Endothelial cell of umbilical vein (primary cell): ENCODE measurements around the gene SETD2. TPM values are rescaled to one million over a fixed set of nuclear protein-coding genes. Genes with fewer than 3 reads are reported as not detected.

ENCODE experiments used
- BruUV-seq: library from RNA; stranded (reverse); fragments of 400-500 nt; replicated peaks from 2 replicates; lab custom pipeline; 2021; lab: Mats Ljungman, UMichigan
- CTCF ChIA-PET: fragments of 300-600, 350-600 bp; sonication (Branson Sonifier 250); formaldehyde crosslinking; loops from one replicate; lab custom pipeline; 2021; ENCODE audit warnings: antibody characterized with exemption, inconsistent platforms; lab: Charles Lee
- POLR2A ChIA-PET: fragments of 300-600, 350-600 bp; sonication (Branson Sonifier 250); formaldehyde crosslinking; loops from one replicate; lab custom pipeline; 2021; ENCODE audit warnings: antibody characterized with exemption, inconsistent platforms; lab: Charles Lee
- DNase-seq: peaks from one replicate; pipeline ENCODE4 v3.0.0-alpha.2; 2011; ENCODE audit warnings: low read depth, low spot score
- FAIRE-seq: peaks from 2 replicates; lab custom pipeline; 2011; peaks lifted over from hg19 to GRCh38; lab: Jason Lieb, UNC
- H2AFZ ChIP-seq: 2 replicates; pipeline ENCODE4 v1.6.0; 2012; ENCODE audit warnings: low read depth, low read length, control low read depth, inconsistent platforms
- H3K27ac ChIP-seq: 2 replicates; pipeline ENCODE4 v1.5.1; 2011; ENCODE audit warnings: low read depth, mild to moderate bottlenecking, control low read depth, low read length, moderate library complexity; ENCODE audit not compliant: insufficient read depth
- H3K27me3 ChIP-seq, 2 experiments: 2 replicates each; pipeline versions ENCODE4 v1.6.0 to v1.6.1; 2011; ENCODE audit warnings: low read length in 2 of 2, mixed read lengths in 1 of 2; ENCODE audit not compliant: control insufficient read depth in 2 of 2, insufficient read depth in 2 of 2
- H3K36me3 ChIP-seq, 2 experiments: 2 replicates in 1 of 2; 3 replicates in 1 of 2; pipeline ENCODE4 v1.5.1; 2011; ENCODE audit warnings: low read length in 2 of 2, mild to moderate bottlenecking in 1 of 2, moderate library complexity in 1 of 2; ENCODE audit not compliant: control insufficient read depth in 2 of 2, insufficient read depth in 2 of 2; ENCODE audit errors: extremely low read depth in 1 of 2
- H3K4me1 ChIP-seq: 3 replicates; pipeline ENCODE4 v1.5.1; 2011; ENCODE audit warnings: mild to moderate bottlenecking, low read length; ENCODE audit not compliant: control insufficient read depth, insufficient read depth; ENCODE audit errors: extremely low read depth
- H3K4me2 ChIP-seq: 2 replicates; pipeline ENCODE4 v1.6.1; 2011; ENCODE audit warnings: low read length, control low read depth, mixed read lengths; ENCODE audit not compliant: insufficient read depth
- H3K4me3 ChIP-seq, 3 experiments: fragments of 200-600 bp in 1 of 3; sonication (generic), shearing (Covaris generic) in 1 of 3; replicated peaks in 1 of 3; 2 replicates each; pipeline ENCODE4 v1.5.1; 2011 to 2016; ENCODE audit warnings: control low read depth in 3 of 3, low read length in 3 of 3, mild to moderate bottlenecking in 2 of 3, inconsistent platforms in 1 of 3, low read depth in 1 of 3, moderate library complexity in 1 of 3; ENCODE audit not compliant: insufficient read depth in 1 of 3
- H3K79me2 ChIP-seq: 2 replicates; pipeline ENCODE4 v1.6.0; 2012; ENCODE audit warnings: low read length, inconsistent platforms; ENCODE audit not compliant: control insufficient read depth, insufficient read depth
- H3K9ac ChIP-seq: replicated peaks from 2 replicates; pipeline ENCODE3; 2011; ENCODE audit warnings: low read length, control low read depth; ENCODE audit not compliant: insufficient read depth; ENCODE audit errors: extremely low read depth
- H3K9me1 ChIP-seq: replicated peaks from 3 replicates; pipeline ENCODE4 v1.6.0; 2011; ENCODE audit warnings: mild to moderate bottlenecking, low read length; ENCODE audit not compliant: control insufficient read depth, insufficient read depth; ENCODE audit errors: extremely low read depth
- H3K9me3 ChIP-seq: replicated peaks from 2 replicates; pipeline ENCODE4 v1.5.1; 2012; ENCODE audit warnings: low read length, inconsistent platforms; ENCODE audit not compliant: control insufficient read depth, insufficient read depth
- H4K20me1 ChIP-seq: replicated peaks from 2 replicates; pipeline ENCODE3; 2011; ENCODE audit warnings: mild to moderate bottlenecking, low read length; ENCODE audit not compliant: control insufficient read depth, insufficient read depth; ENCODE audit errors: extremely low read depth
- CTCF ChIP-seq, 2 donors: IDR thresholded peaks; 1 replicate in 1 of 2; 2 replicates in 1 of 2; pipeline ENCODE4 v1.5.1; 2011; ENCODE audit warnings: low read length in 2 of 2, mild to moderate bottlenecking in 2 of 2, moderate library complexity in 2 of 2, control low read depth in 1 of 2, inconsistent platforms in 1 of 2, low read depth in 1 of 2; ENCODE audit not compliant: insufficient read depth in 1 of 2; ENCODE audit errors: extremely low read depth in 1 of 2
- EZH2 ChIP-seq: IDR thresholded peaks from 2 replicates; pipeline ENCODE4 v1.6.1; 2012; ENCODE audit warnings: borderline replicate concordance, low read depth, mild to moderate bottlenecking, moderate library complexity, low read length, inconsistent platforms; ENCODE audit not compliant: severe bottlenecking
- FOS ChIP-seq: IDR thresholded peaks from 2 replicates; pipeline ENCODE4 v1.6.1; 2011; ENCODE audit warnings: mild to moderate bottlenecking, low read length, moderate library complexity, borderline replicate concordance; ENCODE audit not compliant: insufficient read depth
- GATA2 ChIP-seq: IDR thresholded peaks from 2 replicates; pipeline ENCODE4 v1.7.0; 2011; ENCODE audit warnings: low read depth, mild to moderate bottlenecking, moderate library complexity, mixed read lengths, low read length; ENCODE audit not compliant: insufficient read length, insufficient read depth
- JUN ChIP-seq: IDR thresholded peaks from 2 replicates; pipeline ENCODE4 v1.6.1; 2011; ENCODE audit warnings: borderline replicate concordance, low read depth; ENCODE audit not compliant: insufficient read length, insufficient read depth
- MAX ChIP-seq: IDR thresholded peaks from 2 replicates; pipeline ENCODE4 v1.6.1; 2011; ENCODE audit not compliant: insufficient read depth, insufficient read length
- MYC ChIP-seq: IDR thresholded peaks from one replicate; pipeline ENCODE4 v1.6.1; 2011; ENCODE audit warnings: mild to moderate bottlenecking, low read depth, low read length
- POLR2A ChIP-seq: IDR thresholded peaks from 2 replicates; pipeline ENCODE4 v1.6.1; 2012; ENCODE audit warnings: low read depth, mild to moderate bottlenecking, control low read depth, low read length
- POLR2AphosphoS5 ChIP-seq: IDR thresholded peaks from 2 replicates; pipeline ENCODE4 v1.6.1; 2012; ENCODE audit warnings: low read depth, mild to moderate bottlenecking, control low read depth, low read length, moderate library complexity; ENCODE audit not compliant: insufficient read depth
- dilution Hi-C: fragments of 300-500 bp; cut with MboI; formaldehyde crosslinking; loops from one replicate; pipeline ENCODE4 v1.15.0; 2019; ENCODE audit warnings: low sequenced_read_pairs; ENCODE audit not compliant: extremely low pct_ligation_motif_present
- intact Hi-C: fragments of 100-400 bp; cut with micrococcal nuclease; formaldehyde crosslinking; loops from one replicate; pipeline ENCODE4 v1.10.0; 2022
- polyA plus RNA-seq, 4 experiments: library from polyadenylated mRNA; depleted of rRNA in 3 of 4; stranded (reverse) in 3 of 4; unstranded in 1 of 4; fragments of >200 nt; gene quantifications; 2 replicates each; pipeline versions ENCODE4 v1.2.1 to v1.2.3, GENCODE V29; 2011 to 2012; ENCODE audit warnings: missing spikeins in 1 of 4
- total RNA-seq: library from RNA; stranded (reverse); gene quantifications from 2 replicates; pipeline ENCODE4 v1.2.3, GENCODE V29; 2021

The SETD2 gene
- total and polyA plus RNA-seq, 2 donors (not counting 3 experiments of a cell fraction or from before 2014, with no cell fraction given): 13.7 to 41.4 TPM

GRCh38 chr3:46994801-46995731 lies 168.8 kb downstream of the SETD2 start:
- Histone ChIP-seq H3K9me1 (no peaks in the 10 kb centered on the region), H4K20me1 (no peaks in the 10 kb centered on the region), H3K27ac (no peak overlapping the region), H3K9ac (no peak overlapping the region), H2AFZ (no peak overlapping the region), H3K36me3 (peaks cover 0 to 14% of the 10 kb centered on the region in 2 experiments), H3K9me3 (no peaks in the 10 kb centered on the region), H3K79me2 (no peaks in the 10 kb centered on the region), H3K4me2 (no peak overlapping the region), H3K4me1 (no peaks in the 10 kb centered on the region), H3K4me3 (no peak overlapping the region), H3K27me3 (no peaks in the 10 kb centered on the region)
- intact Hi-C loops: loop anchor here (10.0 kb wide), 1 partner anchor 290 kb away; the partner anchor contains the start of gene TMIE
- no TSS peak for BruUV-seq
- dilution Hi-C loops: no loop called here
- no peak for DNase-seq
- no peak for FAIRE-seq
- CTCF ChIA-PET: interaction anchor here (0.7 to 1.9 kb wide), 3 partner anchors 13 to 72 kb away, joined by 5 to 6 read pairs (median 6); no protein-coding TSS in a partner anchor
- TF ChIP-seq MAX: no peak
- no peak for TF ChIP-seq POLR2A
- no peak for TF ChIP-seq MYC
- TF ChIP-seq GATA2: no peak
- no peak for TF ChIP-seq FOS
- TF ChIP-seq EZH2: no peak
- no peak for TF ChIP-seq CTCF (IDR thresholded peaks at IDR 0.05; ENCODE audit: extremely low read depth in 1 of 2, insufficient read depth in 1 of 2, low read depth in 1 of 2, low read length in 2 of 2)
- TF ChIP-seq JUN: no peak
- TF ChIP-seq POLR2AphosphoS5: no peak
- POLR2A ChIA-PET: no interaction called here
